ENCODE results near the gene OSBPL6. TPM values are rescaled to one million over a fixed set of nuclear protein-coding genes. Genes with fewer than 3 reads are reported as not detected.
A peak's percentile ranks its signal among the peaks of the same experiment; 100 is the strongest.

OSBPL6 gene
- total and polyA plus RNA-seq, 2 donors (not counting 1 experiment from before 2014, with no cell fraction given), result 0.06 TPM; not detected in 1

GRCh38 chr2:178404368-178404767, 210.1 kb downstream of the OSBPL6 start:
- no peaks in the 10 kb centered on the region for H3K27me3 ChIP-seq (replicated peaks in 1 of 4; ENCODE audit: control extremely low read depth in 1 of 4, control insufficient read depth in 3 of 4, insufficient read depth in 4 of 4, low read length in 3 of 4)
- Mint-ChIP-seq H3K9me3 (ENCODE audit: insufficient read depth) (no peaks in the 10 kb centered on the region), H3K4me3 (no peak overlapping the region), H3K27me3 (no peaks in the 10 kb centered on the region), H3K27ac (no peak overlapping the region), H3K4me1 (peaks cover 6% of the 10 kb centered on the region)
- H3K4me3 ChIP-seq (ENCODE audit: control extremely low read depth in 1 of 5, extremely low read depth in 1 of 5, insufficient read depth in 1 of 5, low read depth in 2 of 5, low read length in 4 of 5), result no peak overlapping the region
- no peaks in the 10 kb centered on the region for H3K79me2 ChIP-seq (ENCODE audit: control insufficient read depth, insufficient read depth, low read length)
- H3K36me3 ChIP-seq (replicated peaks in 1 of 2; ENCODE audit: control extremely low read depth in 1 of 2, control insufficient read depth in 1 of 2, extremely low read depth in 1 of 2, insufficient read depth in 2 of 2, low read length in 1 of 2), result no peaks in the 10 kb centered on the region
- no peak for TF ChIP-seq CTCF (IDR thresholded peaks at IDR 0.05)
- no peak for TF ChIP-seq EZH2 (IDR thresholded peaks at IDR 0.05; ENCODE audit: borderline replicate concordance, insufficient read depth, low read depth, low read length, poor library complexity, severe bottlenecking)
- H3K9me3 ChIP-seq (ENCODE audit: control extremely low read depth in 1 of 3, control insufficient read depth in 2 of 3, insufficient read depth in 1 of 3, low read length in 2 of 3), result no peaks in the 10 kb centered on the region
- no peak for DNase-seq
- ChIA-PET CTCF (interaction anchor here (1.0 to 3.0 kb wide), 4 partner anchors 9 to 13 kb away, joined by 4 to 19 read pairs (median 7); no protein-coding TSS in a partner anchor), POLR2A (no interaction called here)
- peak overlapping the region; percentile 50 for H2AFZ ChIP-seq (ENCODE audit: insufficient read depth, low read depth, low read length, poor library complexity, severe bottlenecking)
- no peak overlapping the region for H3K4me2 ChIP-seq (replicated peaks; ENCODE audit: low read depth, low read length, poor library complexity, severe bottlenecking)
- H3K9ac ChIP-seq (ENCODE audit: low read length), result no peak overlapping the region
- no peak overlapping the region for H3K27ac ChIP-seq (ENCODE audit: low read length in 2 of 2)
- H3K4me1 ChIP-seq (ENCODE audit: control insufficient read depth in 2 of 2, insufficient read depth in 2 of 2, low read length in 2 of 2), result no peaks in the 10 kb centered on the region
- intact Hi-C loops (cut with micrococcal nuclease), result no loop called here
- WGBS (ENCODE audit: insufficient coverage), result 28% methylated on average over 4 of the region's 4 CpGs
- no peak for ATAC-seq (ENCODE audit: low read depth)
- H4K20me1 ChIP-seq (ENCODE audit: control insufficient read depth, insufficient read depth, low read length, poor library complexity, severe bottlenecking), result no peaks in the 10 kb centered on the region

GRCh38 chr2:178409261-178409660, 214.9 kb downstream of the OSBPL6 start:
- H3K4me3 ChIP-seq (ENCODE audit: control extremely low read depth in 1 of 5, extremely low read depth in 1 of 5, insufficient read depth in 1 of 5, low read depth in 2 of 5, low read length in 4 of 5), result no peak overlapping the region
- ChIA-PET POLR2A (no interaction called here), CTCF (interaction anchor here (1.1 kb wide), 1 partner anchor 9 kb away, joined by 4 read pairs; no protein-coding TSS in a partner anchor)
- H3K9me3 ChIP-seq (ENCODE audit: control extremely low read depth in 1 of 3, control insufficient read depth in 2 of 3, insufficient read depth in 1 of 3, low read length in 2 of 3), result no peaks in the 10 kb centered on the region
- H3K4me3 Mint-ChIP-seq, result no peak overlapping the region
- H4K20me1 ChIP-seq (ENCODE audit: control insufficient read depth, insufficient read depth, low read length, poor library complexity, severe bottlenecking), result no peaks in the 10 kb centered on the region
- TF ChIP-seq EZH2 (IDR thresholded peaks at IDR 0.05; ENCODE audit: borderline replicate concordance, insufficient read depth, low read depth, low read length, poor library complexity, severe bottlenecking) (no peak), CTCF (IDR thresholded peaks at IDR 0.05) (no peak)
- H3K79me2 ChIP-seq (ENCODE audit: control insufficient read depth, insufficient read depth, low read length), result no peaks in the 10 kb centered on the region
- H3K27me3 Mint-ChIP-seq, result no peaks in the 10 kb centered on the region
- peaks cover 13% of the 10 kb centered on the region for H3K4me1 Mint-ChIP-seq
- no CpG with 5 or more reads among the region's 5 CpGs for WGBS (ENCODE audit: insufficient coverage)
- H3K4me2 ChIP-seq (replicated peaks; ENCODE audit: low read depth, low read length, poor library complexity, severe bottlenecking), result no peak overlapping the region
- H2AFZ ChIP-seq (ENCODE audit: insufficient read depth, low read depth, low read length, poor library complexity, severe bottlenecking), result no peak overlapping the region
- no peaks in the 10 kb centered on the region for H3K9me3 Mint-ChIP-seq (ENCODE audit: insufficient read depth)
- intact Hi-C loops (cut with micrococcal nuclease), result no loop called here
- no peaks in the 10 kb centered on the region for H3K27me3 ChIP-seq (replicated peaks in 1 of 4; ENCODE audit: control extremely low read depth in 1 of 4, control insufficient read depth in 3 of 4, insufficient read depth in 4 of 4, low read length in 3 of 4)
- peaks cover 3 to 6% of the 10 kb centered on the region in 2 donors for H3K4me1 ChIP-seq (ENCODE audit: control insufficient read depth in 2 of 2, insufficient read depth in 2 of 2, low read length in 2 of 2)
- DNase-seq, result no peak
- no peak overlapping the region for H3K9ac ChIP-seq (ENCODE audit: low read length)
- ATAC-seq (ENCODE audit: low read depth), result no peak
- no peak overlapping the region for H3K27ac ChIP-seq (ENCODE audit: low read length in 2 of 2)
- H3K27ac Mint-ChIP-seq, result no peak overlapping the region
- H3K36me3 ChIP-seq (replicated peaks in 1 of 2; ENCODE audit: control extremely low read depth in 1 of 2, control insufficient read depth in 1 of 2, extremely low read depth in 1 of 2, insufficient read depth in 2 of 2, low read length in 1 of 2), result no peaks in the 10 kb centered on the region
